Measurements from ENCODE around the gene ANO2.
A peak's percentile ranks its signal among the peaks of the same experiment; 100 is the strongest.

ANO2 gene

GRCh38 chr12:5778821-5779220, 166.2 kb downstream of the ANO2 start:
- no peak for DNase-seq (ENCODE audit: low spot score)

GRCh38 chr12:5777451-5777850, 167.6 kb downstream of the ANO2 start:
- DNase-seq (ENCODE audit: low spot score) = no peak

- no peak for DNase-seq (ENCODE audit: low spot score)
Measured at GRCh38 chr12:5776091-5776490, 169.0 kb downstream of the ANO2 start.

GRCh38 chr12:5773550-5773949, 171.5 kb downstream of the ANO2 start:
- DNase-seq (ENCODE audit: low spot score) = no peak

GRCh38 chr12:5771756-5772155, 173.3 kb downstream of the ANO2 start:
- no peak for DNase-seq (ENCODE audit: low spot score)

GRCh38 chr12:5770727-5771126, 174.3 kb downstream of the ANO2 start:
- DNase-seq (ENCODE audit: low spot score) = no peak

GRCh38 chr12:5768581-5769196, 176.4 kb downstream of the ANO2 start:
- DNase-seq (ENCODE audit: low spot score) = no peak

GRCh38 chr12:5768171-5768570, 176.9 kb downstream of the ANO2 start:
- no peak for DNase-seq (ENCODE audit: low spot score)

GRCh38 chr12:5758347-5758746, 186.7 kb downstream of the ANO2 start:
- DNase-seq (ENCODE audit: low spot score) = no peak

- no peak for DNase-seq (ENCODE audit: low spot score)
Measured at GRCh38 chr12:5756338-5756842, 188.7 kb downstream of the ANO2 start.

GRCh38 chr12:5748027-5748426, 197.0 kb downstream of the ANO2 start:
- no peak for DNase-seq (ENCODE audit: low spot score)

- DNase-seq (ENCODE audit: low spot score) = no peak
Measured at GRCh38 chr12:5746917-5747316, 198.1 kb downstream of the ANO2 start.

- DNase-seq (ENCODE audit: low spot score) = no peak
Measured at GRCh38 chr12:5746036-5746908, 198.8 kb downstream of the ANO2 start.

- DNase-seq (ENCODE audit: low spot score) = peak; percentile 14
Measured at GRCh38 chr12:5745251-5745888, 199.7 kb downstream of the ANO2 start.

- no peak for DNase-seq (ENCODE audit: low spot score)
Measured at GRCh38 chr12:5742258-5742657, 202.8 kb downstream of the ANO2 start.

- no peak for DNase-seq (ENCODE audit: low spot score)
Measured at GRCh38 chr12:5739917-5740316, 205.1 kb downstream of the ANO2 start.

GRCh38 chr12:5737778-5738177, 207.3 kb downstream of the ANO2 start:
- no peak for DNase-seq (ENCODE audit: low spot score)

GRCh38 chr12:5736527-5736926, 208.5 kb downstream of the ANO2 start:
- DNase-seq (ENCODE audit: low spot score) = no peak

- no peak for DNase-seq (ENCODE audit: low spot score)
Measured at GRCh38 chr12:5736016-5736415, 209.0 kb downstream of the ANO2 start.

- no peak for DNase-seq (ENCODE audit: low spot score)
Measured at GRCh38 chr12:5733916-5734315, 211.1 kb downstream of the ANO2 start.

- DNase-seq (ENCODE audit: low spot score) = no peak
Measured at GRCh38 chr12:5733136-5733755, 211.8 kb downstream of the ANO2 start.

- no peak for DNase-seq (ENCODE audit: low spot score)
Measured at GRCh38 chr12:5730962-5731361, 214.1 kb downstream of the ANO2 start.

Data from CD4-positive, alpha-beta T cell treated with Interleukin-15 for 4 hours (primary cell).